RPMI8226 (cell line): ENCODE results near the gene RAC3.
A peak's percentile ranks its signal among the peaks of the same experiment; 100 is the strongest.

ENCODE experiments used
- DNase-seq: peaks from one replicate; pipeline ENCODE4 v3.0.0-alpha.2; 2015

RAC3 gene

GRCh38 chr17:82031303-82031884, at the start of gene RAC3:
Gene RAC3 (plus strand): TSS chr17:82031678. CDS start chr17:82031762, 84 bp downstream.
- peak; percentile 72 for DNase-seq

- DNase-seq, result no peak
These were observed 48.4 kb upstream of the RAC3 start for GRCh38 chr17:81983011-81983638.

- no peak for DNase-seq
These were observed 47.7 kb upstream of the RAC3 start for GRCh38 chr17:81983639-81984373.

GRCh38 chr17:81984773-81985410, 46.6 kb upstream of the RAC3 start:
- DNase-seq, result no peak

DNA sequence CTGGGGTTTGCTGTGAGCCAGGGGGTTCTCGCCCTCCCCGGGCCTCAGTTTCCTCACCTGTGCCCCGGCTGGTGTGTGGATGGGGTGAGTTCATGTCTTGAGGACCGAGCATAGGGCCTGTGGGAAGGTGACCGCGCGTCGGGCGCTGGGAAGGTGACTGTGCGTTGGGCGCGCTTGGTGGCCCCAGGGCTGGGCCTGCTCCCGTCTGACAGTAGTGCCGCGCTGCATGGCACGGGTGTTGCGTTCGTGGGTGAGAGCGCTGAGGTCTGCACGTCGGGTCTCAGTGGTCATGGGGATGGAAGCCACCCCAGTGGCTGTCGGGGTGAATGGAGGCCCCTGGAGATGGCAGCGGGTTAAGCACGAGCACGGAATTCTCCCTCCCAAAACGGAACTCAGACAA, 44.9 kb upstream of the RAC3 start:
- DNase-seq, result no peak

GRCh38 chr17:81987161-81987770, 44.2 kb upstream of the RAC3 start:
- DNase-seq, result no peak

GRCh38 chr17:81990836-81991683, 40.4 kb upstream of the RAC3 start:
- DNase-seq, result no peak

DNA sequence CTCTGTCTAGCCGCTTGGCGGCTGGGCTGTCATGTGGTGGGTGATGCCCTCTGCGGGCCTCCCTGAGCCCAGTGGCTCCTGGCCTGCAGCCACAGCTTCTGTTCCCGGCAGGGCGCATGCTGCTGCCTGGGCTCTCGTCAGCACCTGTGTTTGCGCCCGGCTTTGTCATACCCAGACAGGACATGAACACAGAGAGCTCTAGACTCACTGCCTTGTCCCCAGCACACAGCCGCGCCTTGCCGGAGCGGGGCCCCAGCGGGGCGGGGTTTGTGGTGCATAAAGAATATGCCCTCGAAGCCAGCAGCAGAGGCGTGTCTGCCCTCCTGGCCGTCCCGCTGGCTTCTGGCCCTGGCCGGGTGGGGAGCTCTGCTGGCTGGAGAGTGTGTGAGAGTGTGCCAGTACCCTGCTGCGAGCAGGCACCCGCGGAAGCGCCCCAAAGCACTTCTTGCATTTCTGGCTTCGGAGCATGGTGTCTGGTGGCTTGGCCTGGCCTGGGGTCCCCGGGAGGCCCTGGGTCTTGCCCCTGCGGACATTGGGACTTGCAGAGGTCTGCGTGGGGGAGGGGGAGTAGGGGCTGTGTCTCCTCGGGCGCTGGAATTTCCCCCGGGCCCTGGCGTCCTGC, 39.7 kb upstream of the RAC3 start:
- DNase-seq, result no peak

DNA sequence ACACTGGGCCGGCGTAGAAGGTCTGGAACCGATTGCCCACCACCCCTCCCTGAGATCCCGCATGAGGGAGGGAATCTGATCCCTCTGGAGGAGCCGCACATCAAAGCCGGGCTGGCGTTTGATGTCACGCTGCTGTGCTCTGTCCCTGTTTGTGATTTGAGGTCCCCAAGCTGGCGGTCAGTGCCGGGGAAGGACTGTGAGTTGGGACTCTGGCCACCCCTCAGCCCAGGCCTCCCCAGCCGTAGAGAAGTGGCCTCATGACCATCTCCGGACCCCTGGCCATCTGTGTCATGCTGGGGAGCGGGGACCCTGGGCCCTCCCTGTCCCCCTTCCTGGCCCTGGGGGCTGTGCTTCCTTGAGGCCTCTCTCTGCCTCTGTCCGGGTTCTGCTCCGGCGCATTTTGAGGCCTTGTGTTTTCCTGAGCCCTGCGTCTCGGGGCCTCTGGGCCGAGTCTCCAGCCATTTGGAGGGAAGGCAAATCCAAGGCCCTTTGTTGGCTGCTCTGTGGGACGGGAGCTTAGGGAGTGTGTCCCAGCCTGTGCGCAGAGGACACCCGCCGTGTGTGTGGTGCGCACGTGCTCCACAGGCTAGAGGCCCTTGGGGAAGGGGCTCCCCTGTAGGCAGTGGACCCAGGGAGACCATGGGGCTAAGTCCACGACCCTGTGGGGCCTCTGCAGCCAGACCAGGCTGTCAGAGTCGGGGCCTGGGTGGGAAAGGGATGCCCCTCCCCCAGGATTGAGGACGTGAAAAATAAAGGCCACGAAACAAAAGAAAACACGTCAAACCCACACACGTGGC, 39.0 kb upstream of the RAC3 start:
- no peak for DNase-seq

DNA sequence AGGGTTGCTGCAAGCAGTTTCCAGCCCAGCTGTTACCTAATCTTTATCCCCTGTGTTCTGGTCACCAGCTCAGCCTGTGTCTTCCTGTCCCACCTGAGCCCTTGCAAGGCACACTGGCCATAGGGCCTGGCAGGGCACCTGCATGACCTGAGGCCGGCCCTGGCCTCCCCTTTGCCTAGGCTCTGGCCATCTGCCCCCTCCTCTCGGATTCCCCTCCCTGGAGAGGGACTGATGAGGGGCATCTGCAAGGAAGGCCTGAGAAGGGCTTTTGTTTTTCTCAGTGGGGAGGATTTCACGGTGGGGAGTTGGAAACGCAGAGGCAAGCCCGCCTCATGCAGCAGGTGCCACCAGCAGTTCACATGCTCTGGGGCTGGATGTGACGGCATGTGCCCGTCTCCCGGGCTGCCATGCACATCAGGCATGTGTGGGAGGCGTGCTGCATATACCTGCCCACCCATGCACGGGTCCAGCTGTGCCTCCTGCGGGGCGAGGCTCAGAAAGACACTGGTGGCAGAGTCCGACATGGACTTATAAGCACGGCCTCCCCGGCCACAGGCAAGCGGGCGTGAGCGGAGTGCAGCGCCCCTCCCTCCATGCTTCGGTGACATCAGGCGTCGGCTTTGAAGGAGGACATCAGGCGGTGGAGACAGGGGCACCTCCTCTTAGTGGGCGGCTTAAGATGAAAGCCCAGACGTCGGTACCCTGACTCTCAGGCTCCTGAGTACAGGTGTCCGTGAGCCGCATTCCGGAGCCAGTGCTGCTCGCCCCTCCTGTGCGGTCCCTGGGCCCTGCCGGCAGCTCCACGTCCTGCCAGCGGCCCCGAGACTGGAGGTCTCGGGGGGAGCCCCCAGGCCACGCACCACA, 37.5 kb upstream of the RAC3 start:
- DNase-seq, result no peak

DNA sequence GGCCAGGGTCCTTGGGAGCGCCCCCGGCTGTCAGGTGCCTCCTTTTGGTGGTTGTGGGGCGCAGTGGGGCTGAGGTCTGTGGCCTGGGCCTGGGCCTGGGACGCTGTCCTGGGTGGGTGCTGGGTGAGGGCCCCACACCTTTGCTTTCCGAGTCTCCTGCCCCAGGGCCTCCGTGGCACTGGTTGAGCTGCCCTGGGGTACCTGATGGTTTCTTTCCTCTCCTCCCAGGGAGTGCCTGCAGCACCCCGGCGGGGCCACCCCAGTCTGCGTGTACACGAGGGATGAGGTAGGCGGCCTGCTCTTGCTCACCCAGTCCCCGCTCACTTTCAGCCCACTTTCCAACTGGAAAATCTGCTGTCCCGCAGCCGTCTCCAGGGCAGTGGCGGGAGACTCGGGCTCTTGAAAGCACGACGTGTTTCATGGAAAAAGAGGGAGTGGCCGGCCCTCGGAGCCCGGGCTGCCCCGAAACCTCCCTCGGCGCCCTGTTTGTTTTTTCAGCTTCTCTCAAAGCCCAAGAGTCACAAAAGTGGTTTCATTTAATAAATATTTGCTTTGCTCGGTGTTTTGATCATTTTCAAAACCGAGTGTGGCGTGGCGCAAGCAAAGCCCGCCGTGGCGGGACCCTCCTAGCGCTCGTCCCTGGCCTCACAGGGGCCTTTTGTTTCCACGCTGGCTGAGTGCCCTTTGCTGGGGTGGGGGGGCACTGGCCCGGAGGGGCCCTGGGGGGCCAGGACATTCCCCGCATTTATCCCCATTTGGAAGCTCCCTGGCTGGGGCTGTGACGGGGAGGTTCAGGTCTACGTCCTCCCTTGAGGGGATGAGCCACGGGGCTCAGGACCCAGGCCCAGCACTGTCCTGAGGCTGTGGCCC, 36.6 kb upstream of the RAC3 start:
- DNase-seq, result no peak

- no peak for DNase-seq
These were observed 35.8 kb upstream of the RAC3 start for GRCh38 chr17:81995463-81996231.

GRCh38 chr17:81996232-81996756, 35.2 kb upstream of the RAC3 start:
- DNase-seq, result no peak

- DNase-seq, result no peak
These were observed 34.6 kb upstream of the RAC3 start for GRCh38 chr17:81996757-81997441.

- no peak for DNase-seq
These were observed 33.3 kb upstream of the RAC3 start for GRCh38 chr17:81998212-81998611.

GRCh38 chr17:81998691-81999438, 32.6 kb upstream of the RAC3 start:
- DNase-seq, result no peak

- DNase-seq, result no peak
These were observed 31.9 kb upstream of the RAC3 start for GRCh38 chr17:81999587-81999975.
